ENCODE measurements around the gene CINP.
A peak's percentile ranks its signal among the peaks of the same experiment; 100 is the strongest.
"Not testable (repeated sequence)": the region's sequence is repeated elsewhere in the genome, so short reads cannot be mapped to it uniquely, and the experiment has no call there.

The CINP gene

GRCh38 chr14:102353126-102353619 is 9.5 kb downstream of the CINP start:
- DNase-seq (ENCODE audit: low spot score): no peak

GRCh38 chr14:102352213-102352612 is 10.5 kb downstream of the CINP start:
- DNase-seq (ENCODE audit: low spot score): no peak

- not testable (repeated sequence) for DNase-seq (ENCODE audit: low spot score)
These were observed 11.1 kb downstream of the CINP start for GRCh38 chr14:102351593-102351992.

- no peak for DNase-seq (ENCODE audit: low spot score)
These were observed 11.7 kb downstream of the CINP start for GRCh38 chr14:102351023-102351422.

GRCh38 chr14:102348376-102348775 is 14.3 kb downstream of the CINP start:
- DNase-seq (ENCODE audit: low spot score): no peak

- no peak for DNase-seq (ENCODE audit: low spot score)
These were observed 16.0 kb downstream of the CINP start for GRCh38 chr14:102346645-102347044.

- DNase-seq (ENCODE audit: low spot score): no peak
These were observed 17.5 kb downstream of the CINP start for GRCh38 chr14:102345232-102345631.

GRCh38 chr14:102344485-102344884 is 18.2 kb downstream of the CINP start:
- no peak for DNase-seq (ENCODE audit: low spot score)

- no peak for DNase-seq (ENCODE audit: low spot score)
These were observed 18.6 kb downstream of the CINP start for GRCh38 chr14:102344084-102344483.

GRCh38 chr14:102342238-102342637 is 20.5 kb downstream of the CINP start:
- DNase-seq (ENCODE audit: low spot score): no peak

GRCh38 chr14:102341566-102341965 is 21.1 kb downstream of the CINP start:
- no peak for DNase-seq (ENCODE audit: low spot score)

- no peak for DNase-seq (ENCODE audit: low spot score)
These were observed 24.0 kb downstream of the CINP start for GRCh38 chr14:102338724-102339123.

- DNase-seq (ENCODE audit: low spot score): no peak
These were observed 27.5 kb downstream of the CINP start for GRCh38 chr14:102335163-102335562.

GRCh38 chr14:102333795-102334705 is 28.6 kb downstream of the CINP start:
- no peak for DNase-seq (ENCODE audit: low spot score)

GRCh38 chr14:102333390-102333789 is 29.3 kb downstream of the CINP start:
- DNase-seq (ENCODE audit: low spot score): no peak

- no peak for DNase-seq (ENCODE audit: low spot score)
These were observed 31.9 kb downstream of the CINP start for GRCh38 chr14:102330806-102331205.

- not testable (repeated sequence) for DNase-seq (ENCODE audit: low spot score)
These were observed 33.3 kb downstream of the CINP start for GRCh38 chr14:102329381-102329780.

- DNase-seq (ENCODE audit: low spot score): no peak
These were observed 36.1 kb downstream of the CINP start for GRCh38 chr14:102326583-102326982.

- DNase-seq (ENCODE audit: low spot score): no peak
These were observed 36.8 kb downstream of the CINP start for GRCh38 chr14:102325791-102326345.

GRCh38 chr14:102323102-102323501 is 39.6 kb downstream of the CINP start:
- peak; percentile 67 for DNase-seq (ENCODE audit: low spot score)

GRCh38 chr14:102321456-102322422 is 41.0 kb downstream of the CINP start:
- no peak for DNase-seq (ENCODE audit: low spot score)

Data from AG08396 (cell line).